Stimulated activated CD4-positive, alpha-beta T cell treated with anti-CD3 and anti-CD28 coated beads, Interleukin-4, amount 100 ng/mL, for 48 hours (primary cell): ENCODE measurements around the gene VTI1A.
"Not testable (repeated sequence)": the region's sequence is repeated elsewhere in the genome, so short reads cannot be mapped to it uniquely, and the experiment has no call there.

ENCODE experiments used
- DNase-seq, 2 donors: peaks; one replicate each; pipeline ENCODE4 v3.0.0-alpha.2; 2020; ENCODE audit warnings: low read depth in 2 of 2

VTI1A gene

GRCh38 chr10:112446855-112447619 lies at the start of gene VTI1A, which contains the start of gene ZDHHC6:
Gene VTI1A, plus strand, starts transcription at chr10:112447215. Its CDS starts 159 bp downstream, at chr10:112447374.
Gene ZDHHC6, minus strand, starts transcription at chr10:112446914. Its CDS starts 1,478 bp downstream, at chr10:112445436.
- DNase-seq = peak; percentile 70 to 81

- no peak for DNase-seq
Observed at GRCh38 chr10:112397592-112397991, 49.4 kb upstream of the VTI1A start.

GRCh38 chr10:112402917-112403316 lies 44.1 kb upstream of the VTI1A start:
- no peak for DNase-seq

GRCh38 chr10:112404617-112405016 lies 42.4 kb upstream of the VTI1A start:
- no peak for DNase-seq

- not testable (repeated sequence) for DNase-seq
Observed at GRCh38 chr10:112406806-112407205, 40.2 kb upstream of the VTI1A start.

GRCh38 chr10:112407696-112408095 lies 39.3 kb upstream of the VTI1A start:
- DNase-seq = no peak

- no peak for DNase-seq
Observed at GRCh38 chr10:112409299-112409698, 37.7 kb upstream of the VTI1A start.

- no peak for DNase-seq
Observed at GRCh38 chr10:112409755-112410154, 37.3 kb upstream of the VTI1A start.

GRCh38 chr10:112412696-112413095 lies 34.3 kb upstream of the VTI1A start:
- no peak for DNase-seq

GRCh38 chr10:112421731-112422130 lies 25.3 kb upstream of the VTI1A start:
- DNase-seq = no peak

GRCh38 chr10:112424651-112425050 lies 22.4 kb upstream of the VTI1A start:
- DNase-seq = no peak

- no peak for DNase-seq
Observed at GRCh38 chr10:112426111-112426510, 20.9 kb upstream of the VTI1A start.

- DNase-seq = no peak
Observed at GRCh38 chr10:112429147-112429546, 17.9 kb upstream of the VTI1A start.

GRCh38 chr10:112429654-112430230 lies 17.3 kb upstream of the VTI1A start:
- no peak for DNase-seq

GRCh38 chr10:112433136-112433535 lies 13.9 kb upstream of the VTI1A start:
- no peak for DNase-seq

- DNase-seq = no peak
Observed at GRCh38 chr10:112434988-112435619, 11.9 kb upstream of the VTI1A start.

GRCh38 chr10:112438356-112438755 lies 8.7 kb upstream of the VTI1A start:
- no peak for DNase-seq

- DNase-seq = no peak
Observed at GRCh38 chr10:112441520-112441919, 5.5 kb upstream of the VTI1A start.

- DNase-seq = no peak
Observed at GRCh38 chr10:112442063-112442462, 5.0 kb upstream of the VTI1A start.

- no peak for DNase-seq
Observed at GRCh38 chr10:112446055-112446854, 760 bp upstream of the VTI1A start.

- DNase-seq = no peak
Observed at GRCh38 chr10:112447620-112447928, 559 bp downstream of the VTI1A start.

- no peak for DNase-seq
Observed at GRCh38 chr10:112448888-112449287, 1.9 kb downstream of the VTI1A start.
